ENCODE measurements around the gene COMMD10. TPM values are rescaled to one million over a fixed set of nuclear protein-coding genes. Genes with fewer than 3 reads are reported as not detected.
"Not testable (repeated sequence)": the region's sequence is repeated elsewhere in the genome, so short reads cannot be mapped to it uniquely, and the experiment has no call there.

The COMMD10 gene
- polyA plus RNA-seq, 1 donor: 58.6 TPM

DNA sequence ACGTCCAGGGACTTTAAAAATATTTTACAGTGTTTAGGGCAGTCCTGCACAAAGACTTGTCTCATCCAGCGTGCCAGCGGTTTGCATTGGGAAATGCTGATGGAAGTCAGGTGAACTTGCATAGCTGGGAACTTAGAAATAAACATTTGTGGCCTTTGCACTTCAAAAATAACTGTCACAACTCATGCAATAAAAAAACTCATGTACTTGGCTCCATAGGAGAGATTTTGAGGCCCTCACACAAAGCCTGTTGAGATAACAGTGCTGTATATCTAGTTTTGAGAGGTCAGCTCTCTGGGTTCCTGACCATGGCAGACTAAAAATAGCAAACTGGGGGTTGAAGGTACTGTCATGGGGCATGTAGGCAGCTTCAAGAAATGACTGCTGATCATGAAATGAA is 5.5 kb downstream of the COMMD10 start:
- Histone ChIP-seq H3K4me1 (ENCODE audit: control insufficient read depth, insufficient read depth, low read length) (peaks cover 13% of the 10 kb centered on the region), H3K27ac (ENCODE audit: low read length) (peak overlapping the region; percentile 65), H3K36me3 (ENCODE audit: control insufficient read depth, insufficient read depth, low read length) (peaks cover 20% of the 10 kb centered on the region), H3K9me3 (ENCODE audit: control insufficient read depth, low read depth, low read length) (no peaks in the 10 kb centered on the region), H3K4me3 (ENCODE audit: low read length) (no peak overlapping the region), H3K27me3 (ENCODE audit: control insufficient read depth, insufficient read depth, low read length) (no peaks in the 10 kb centered on the region)
- WGBS (ENCODE audit: insufficient coverage, low lambda C conversion rate): 40% methylated on average over 1 of the region's 3 CpGs
- peak; percentile 78 to 90 for DNase-seq

GRCh38 chr5:116091416-116091815 is 6.6 kb downstream of the COMMD10 start:
- Histone ChIP-seq H3K9me3 (ENCODE audit: control insufficient read depth, low read depth, low read length) (no peaks in the 10 kb centered on the region), H3K4me3 (ENCODE audit: low read length) (no peak overlapping the region), H3K4me1 (ENCODE audit: control insufficient read depth, insufficient read depth, low read length) (peaks cover 13% of the 10 kb centered on the region), H3K27me3 (ENCODE audit: control insufficient read depth, insufficient read depth, low read length) (no peaks in the 10 kb centered on the region), H3K36me3 (ENCODE audit: control insufficient read depth, insufficient read depth, low read length) (peaks cover 20% of the 10 kb centered on the region), H3K27ac (ENCODE audit: low read length) (no peak overlapping the region)
- DNase-seq: no peak
- WGBS (ENCODE audit: insufficient coverage, low lambda C conversion rate): no CpG with 5 or more reads among the region's 1 CpG

GRCh38 chr5:116097301-116097700 is 12.5 kb downstream of the COMMD10 start:
- no peaks in the 10 kb centered on the region for H3K9me3 ChIP-seq (ENCODE audit: control insufficient read depth, low read depth, low read length)
- H3K4me3 ChIP-seq (ENCODE audit: low read length): no peak overlapping the region
- no CpG with 5 or more reads among the region's 4 CpGs for WGBS (ENCODE audit: insufficient coverage, low lambda C conversion rate)
- no peak overlapping the region for H3K27ac ChIP-seq (ENCODE audit: low read length)
- DNase-seq: no peak
- no peaks in the 10 kb centered on the region for H3K4me1 ChIP-seq (ENCODE audit: control insufficient read depth, insufficient read depth, low read length)
- no peaks in the 10 kb centered on the region for H3K27me3 ChIP-seq (ENCODE audit: control insufficient read depth, insufficient read depth, low read length)
- peaks cover 36% of the 10 kb centered on the region for H3K36me3 ChIP-seq (ENCODE audit: control insufficient read depth, insufficient read depth, low read length)

DNA sequence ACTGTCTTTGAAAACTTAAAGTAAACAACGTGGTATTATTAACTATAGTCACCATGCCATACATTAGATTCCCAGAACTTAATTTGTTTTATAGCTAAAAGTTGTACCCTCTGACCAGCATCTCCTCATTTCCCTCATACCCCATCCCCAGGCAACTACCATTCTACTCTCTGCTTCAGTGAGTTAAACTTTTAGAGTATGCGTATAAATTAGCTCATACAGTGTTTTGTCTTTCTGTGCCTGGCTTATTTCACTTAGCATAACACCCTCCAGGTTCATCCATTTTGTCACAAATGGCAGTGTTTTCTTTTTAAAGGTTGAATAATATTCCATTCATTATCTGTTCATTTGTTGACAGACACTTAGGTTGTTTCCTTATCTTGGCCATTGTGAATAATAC is 14.2 kb downstream of the COMMD10 start:
- Histone ChIP-seq H3K9me3 (ENCODE audit: control insufficient read depth, low read depth, low read length) (no peaks in the 10 kb centered on the region), H3K4me3 (ENCODE audit: low read length) (no peak overlapping the region), H3K27ac (ENCODE audit: low read length) (no peak overlapping the region), H3K4me1 (ENCODE audit: control insufficient read depth, insufficient read depth, low read length) (no peaks in the 10 kb centered on the region), H3K27me3 (ENCODE audit: control insufficient read depth, insufficient read depth, low read length) (no peaks in the 10 kb centered on the region), H3K36me3 (ENCODE audit: control insufficient read depth, insufficient read depth, low read length) (peaks cover 23% of the 10 kb centered on the region)
- 100% methylated on average over 1 of the region's 2 CpGs for WGBS (ENCODE audit: insufficient coverage, low lambda C conversion rate)
- no peak for DNase-seq

DNA sequence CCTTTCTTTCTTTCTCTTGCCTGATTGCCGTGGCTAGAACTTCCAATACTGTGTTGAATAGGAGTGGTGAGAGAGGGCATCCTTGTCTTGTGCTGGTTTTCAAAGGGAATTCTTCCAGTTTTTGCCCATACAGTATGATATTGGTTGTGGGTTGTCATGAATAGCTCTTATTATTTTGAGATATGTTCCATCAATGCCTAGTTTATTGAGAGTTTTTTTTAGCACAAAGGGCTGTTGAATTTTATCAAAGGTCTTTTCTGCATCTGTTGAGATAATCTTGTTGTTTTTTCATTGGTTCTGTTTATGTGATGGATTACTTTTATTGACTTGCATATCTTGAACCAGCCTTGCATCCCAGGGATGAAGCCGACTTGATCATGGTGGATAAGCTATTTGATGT is 20.1 kb downstream of the COMMD10 start:
- H3K36me3 ChIP-seq (ENCODE audit: control insufficient read depth, insufficient read depth, low read length): peaks cover 16% of the 10 kb centered on the region
- H3K27me3 ChIP-seq (ENCODE audit: control insufficient read depth, insufficient read depth, low read length); H3K9me3 ChIP-seq (ENCODE audit: control insufficient read depth, low read depth, low read length); H3K4me1 ChIP-seq (ENCODE audit: control insufficient read depth, insufficient read depth, low read length); H3K27ac ChIP-seq (ENCODE audit: low read length); H3K4me3 ChIP-seq (ENCODE audit: low read length); DNase-seq: not testable (repeated sequence)
- no CpG with 5 or more reads among the region's 2 CpGs for WGBS (ENCODE audit: insufficient coverage, low lambda C conversion rate)

DNA sequence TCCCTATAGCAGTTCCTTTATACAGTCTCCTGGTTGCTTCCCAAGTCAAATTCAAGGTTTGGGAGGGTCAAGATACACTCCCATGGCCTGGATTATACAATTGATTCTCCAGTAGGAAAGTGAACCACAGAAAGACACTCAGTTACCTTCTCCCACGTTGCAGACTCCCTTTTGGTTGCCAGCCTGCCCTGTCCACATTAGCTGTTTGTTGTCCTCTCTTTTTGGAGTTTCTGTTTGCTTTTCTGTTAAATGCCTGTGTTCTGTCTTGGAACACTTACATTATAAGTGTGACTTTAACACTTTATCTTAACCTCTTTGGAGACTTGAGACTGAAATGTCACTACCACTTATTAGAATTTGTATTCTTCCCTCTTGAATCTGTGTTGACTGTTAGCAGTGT is 30.3 kb downstream of the COMMD10 start:
- Histone ChIP-seq H3K4me1 (ENCODE audit: control insufficient read depth, insufficient read depth, low read length) (no peaks in the 10 kb centered on the region), H3K9me3 (ENCODE audit: control insufficient read depth, low read depth, low read length) (peaks cover 31% of the 10 kb centered on the region), H3K4me3 (ENCODE audit: low read length) (no peak overlapping the region), H3K27me3 (ENCODE audit: control insufficient read depth, insufficient read depth, low read length) (no peaks in the 10 kb centered on the region), H3K36me3 (ENCODE audit: control insufficient read depth, insufficient read depth, low read length) (peaks cover 17% of the 10 kb centered on the region), H3K27ac (ENCODE audit: low read length) (no peak overlapping the region)
- no peak for DNase-seq
- no CpG with 5 or more reads among the region's 1 CpG for WGBS (ENCODE audit: insufficient coverage, low lambda C conversion rate)

GRCh38 chr5:116130471-116130870 is 45.6 kb downstream of the COMMD10 start:
- no peaks in the 10 kb centered on the region for H3K9me3 ChIP-seq (ENCODE audit: control insufficient read depth, low read depth, low read length)
- H3K4me1 ChIP-seq (ENCODE audit: control insufficient read depth, insufficient read depth, low read length): no peaks in the 10 kb centered on the region
- WGBS (ENCODE audit: insufficient coverage, low lambda C conversion rate): 100% methylated on average over 1 of the region's 2 CpGs
- H3K27me3 ChIP-seq (ENCODE audit: control insufficient read depth, insufficient read depth, low read length): no peaks in the 10 kb centered on the region
- no peak for DNase-seq
- no peak overlapping the region for H3K4me3 ChIP-seq (ENCODE audit: low read length)
- no peak overlapping the region for H3K27ac ChIP-seq (ENCODE audit: low read length)
- H3K36me3 ChIP-seq (ENCODE audit: control insufficient read depth, insufficient read depth, low read length): peaks cover 2% of the 10 kb centered on the region

GRCh38 chr5:116130976-116131375 is 46.2 kb downstream of the COMMD10 start:
- whole genome bisulfite sequencing (ENCODE audit: insufficient coverage, low lambda C conversion rate): 90% methylated on average over 2 of the region's 2 CpGs
- H3K27ac ChIP-seq (ENCODE audit: low read length): no peak overlapping the region
- peaks cover 2% of the 10 kb centered on the region for H3K36me3 ChIP-seq (ENCODE audit: control insufficient read depth, insufficient read depth, low read length)
- no peak for DNase-seq
- no peaks in the 10 kb centered on the region for H3K4me1 ChIP-seq (ENCODE audit: control insufficient read depth, insufficient read depth, low read length)
- H3K9me3 ChIP-seq (ENCODE audit: control insufficient read depth, low read depth, low read length): no peaks in the 10 kb centered on the region
- H3K4me3 ChIP-seq (ENCODE audit: low read length): no peak overlapping the region
- H3K27me3 ChIP-seq (ENCODE audit: control insufficient read depth, insufficient read depth, low read length): no peaks in the 10 kb centered on the region

GRCh38 chr5:116133281-116133680 is 48.5 kb downstream of the COMMD10 start:
- no peaks in the 10 kb centered on the region for H3K9me3 ChIP-seq (ENCODE audit: control insufficient read depth, low read depth, low read length)
- H3K27me3 ChIP-seq (ENCODE audit: control insufficient read depth, insufficient read depth, low read length): no peaks in the 10 kb centered on the region
- no peak overlapping the region for H3K27ac ChIP-seq (ENCODE audit: low read length)
- peaks cover 2% of the 10 kb centered on the region for H3K36me3 ChIP-seq (ENCODE audit: control insufficient read depth, insufficient read depth, low read length)
- no peaks in the 10 kb centered on the region for H3K4me1 ChIP-seq (ENCODE audit: control insufficient read depth, insufficient read depth, low read length)
- 80% methylated on average over 1 of the region's 3 CpGs for WGBS (ENCODE audit: insufficient coverage, low lambda C conversion rate)
- H3K4me3 ChIP-seq (ENCODE audit: low read length): no peak overlapping the region
- no peak for DNase-seq

DNA sequence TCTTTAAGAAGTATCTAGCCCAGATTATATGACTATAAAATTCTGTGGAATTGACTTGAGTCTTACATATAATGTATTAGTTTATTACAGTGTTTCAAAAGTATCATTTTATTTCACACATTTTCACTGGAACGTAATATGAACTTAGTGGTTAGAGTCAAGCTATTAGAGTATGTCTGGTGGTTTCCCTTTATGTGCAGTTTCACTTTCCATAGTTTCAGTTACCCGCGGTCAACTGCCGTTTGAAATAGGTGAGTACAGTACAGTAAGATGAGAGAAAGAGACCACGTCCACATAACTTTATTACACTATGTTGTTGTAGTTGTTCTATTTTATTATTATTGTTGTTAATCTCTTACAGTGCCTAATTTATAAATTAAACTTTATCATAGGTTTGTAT is 50.5 kb downstream of the COMMD10 start:
- DNase-seq: no peak
- H3K4me1 ChIP-seq (ENCODE audit: control insufficient read depth, insufficient read depth, low read length): no peaks in the 10 kb centered on the region
- no peak overlapping the region for H3K4me3 ChIP-seq (ENCODE audit: low read length)
- H3K27me3 ChIP-seq (ENCODE audit: control insufficient read depth, insufficient read depth, low read length): no peaks in the 10 kb centered on the region
- no CpG with 5 or more reads among the region's 5 CpGs for WGBS (ENCODE audit: insufficient coverage, low lambda C conversion rate)
- peaks cover 2% of the 10 kb centered on the region for H3K36me3 ChIP-seq (ENCODE audit: control insufficient read depth, insufficient read depth, low read length)
- H3K27ac ChIP-seq (ENCODE audit: low read length): no peak overlapping the region
- no peaks in the 10 kb centered on the region for H3K9me3 ChIP-seq (ENCODE audit: control insufficient read depth, low read depth, low read length)

DNA sequence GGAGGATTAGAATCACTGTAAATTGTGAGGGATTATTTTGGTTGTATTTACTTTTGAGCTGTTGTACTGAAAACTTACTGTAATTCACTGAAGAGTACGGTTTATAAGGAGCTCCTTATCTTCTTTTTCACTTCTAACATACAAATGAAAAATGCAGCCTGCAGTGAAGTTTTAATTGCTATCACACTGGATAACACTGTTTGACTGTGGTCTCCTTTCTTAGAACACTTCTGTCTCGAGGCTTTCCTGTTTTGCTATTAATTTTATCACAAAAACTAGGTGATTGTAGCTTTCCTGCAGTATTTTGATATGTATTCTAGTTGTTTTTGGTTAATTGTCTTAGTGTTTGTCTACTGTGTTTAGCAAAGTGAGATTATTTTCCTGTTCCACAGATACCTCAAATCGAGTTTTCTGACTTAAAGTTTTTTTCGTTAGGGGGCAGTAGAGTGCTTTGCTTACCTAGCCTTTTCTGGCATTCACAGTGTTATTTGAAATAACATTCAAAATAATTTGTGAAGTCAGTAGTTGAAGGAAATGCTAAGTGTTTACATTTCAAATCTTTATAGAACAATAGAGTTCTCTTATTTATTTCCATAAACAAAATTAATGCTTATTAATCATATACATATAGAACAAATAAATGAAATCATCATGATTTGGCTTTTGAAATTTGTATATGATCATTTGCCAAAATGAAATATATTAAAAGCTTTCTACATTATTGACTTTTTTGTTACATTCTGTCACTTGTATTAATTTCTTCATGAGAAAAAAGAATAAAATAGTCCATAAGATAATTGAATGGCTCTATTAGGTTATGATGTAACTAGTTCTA is 52.9 kb downstream of the COMMD10 start:
- Histone ChIP-seq H3K4me3 (ENCODE audit: low read length) (no peak overlapping the region), H3K9me3 (ENCODE audit: control insufficient read depth, low read depth, low read length) (no peaks in the 10 kb centered on the region), H3K4me1 (ENCODE audit: control insufficient read depth, insufficient read depth, low read length) (no peaks in the 10 kb centered on the region), H3K27me3 (ENCODE audit: control insufficient read depth, insufficient read depth, low read length) (no peaks in the 10 kb centered on the region), H3K36me3 (ENCODE audit: control insufficient read depth, insufficient read depth, low read length) (peaks cover 2% of the 10 kb centered on the region), H3K27ac (ENCODE audit: low read length) (no peak overlapping the region)
- WGBS (ENCODE audit: insufficient coverage, low lambda C conversion rate): 0% methylated on average over 3 of the region's 4 CpGs
- DNase-seq: peak; percentile 9 to 51

All from large intestine (tissue), 3 donors.